HCT116 (cell line): ENCODE measurements around the gene ACSL6. TPM values are rescaled to one million over a fixed set of nuclear protein-coding genes. Genes with fewer than 3 reads are reported as not detected.

Experiments
- ATAC-seq: fragments of 200-7000 bp; cut with Tn5 transposase; 2 replicates; pipeline ENCODE4 v1.9.1; 2020; ENCODE audit warnings: mild to moderate bottlenecking, moderate library complexity
- BruUV-seq: library from RNA; stranded (reverse); fragments of 400-500 nt; replicated peaks from 2 replicates; lab custom pipeline; 2021; lab: Mats Ljungman, UMichigan
- CTCF ChIA-PET: fragments of 300-600 bp; sonication (Branson Sonifier 250); formaldehyde crosslinking; loops from one replicate; lab custom pipeline; 2021; ENCODE audit warnings: antibody characterized with exemption; lab: Charles Lee
- POLR2A ChIA-PET: fragments of 300-600, 350-600 bp; sonication (Branson Sonifier 250); formaldehyde crosslinking; loops from one replicate; lab custom pipeline; 2021; ENCODE audit warnings: antibody characterized with exemption; lab: Charles Lee
- RAD21 ChIA-PET, 2 experiments: fragments of 300-600 bp; sonication (Branson Sonifier 250); formaldehyde crosslinking; loops; one replicate each; lab custom pipeline; 2023; ENCODE audit warnings: low total read pairs in 2 of 2; ENCODE audit not compliant: uncharacterized antibody in 2 of 2, unreplicated experiment in 2 of 2, low non-redundant PET in 1 of 2; lab: Charles Lee
- DNase-seq: peaks from one replicate; pipeline ENCODE4 v3.0.0-alpha.2; 2010; ENCODE audit warnings: low read depth, low spot score
- H2AFZ ChIP-seq: fragments of 200-600 bp; shearing (Covaris generic), sonication (generic); 2 replicates; pipeline ENCODE4 v1.6.1; 2017; ENCODE audit warnings: low read depth, mixed run types, mixed read lengths, antibody characterized with exemption, low read length; ENCODE audit not compliant: poor library complexity, severe bottlenecking
- H3K27ac ChIP-seq: 2 replicates; pipeline ENCODE4 v1.5.1; 2012; ENCODE audit warnings: low read depth, low read length
- H3K27me3 ChIP-seq: fragments of 200-600 bp; sonication (generic); 2 replicates; pipeline ENCODE4 v1.6.1; 2016; ENCODE audit warnings: mixed run types, low read length, mixed read lengths; ENCODE audit not compliant: insufficient read depth
- H3K36me3 ChIP-seq, 2 experiments: fragments of 200-500 bp in 1 of 2; fragments of 200-600 bp in 1 of 2; sonication (Bioruptor generic) in 1 of 2; sonication (generic) in 1 of 2; 2 replicates each; pipeline versions ENCODE4 v1.5.1 to v1.6.1; 2014 to 2016; ENCODE audit warnings: low read length in 2 of 2, inconsistent platforms in 1 of 2, mixed read lengths in 1 of 2, mixed run types in 1 of 2; ENCODE audit not compliant: insufficient read depth in 2 of 2, control insufficient read depth in 1 of 2
- H3K4me1 ChIP-seq, 2 experiments: fragments of 200-600 bp in 1 of 2; sonication (generic) in 1 of 2; 2 replicates each; pipeline versions ENCODE4 v1.5.1 to v1.6.1; 2012 to 2017; ENCODE audit warnings: low read length in 2 of 2, inconsistent platforms in 1 of 2, mild to moderate bottlenecking in 1 of 2, mixed read lengths in 1 of 2, mixed run types in 1 of 2, moderate library complexity in 1 of 2; ENCODE audit not compliant: insufficient read depth in 2 of 2, control insufficient read depth in 1 of 2
- H3K4me2 ChIP-seq: fragments of 200-600 bp; sonication (generic); 2 replicates; pipeline ENCODE4 v1.6.1; 2017; ENCODE audit warnings: mixed run types, low read length, mixed read lengths
- H3K4me3 ChIP-seq, 2 experiments: fragments of 200-600 bp in 1 of 2; sonication (generic) in 1 of 2; replicated peaks in 1 of 2; 2 replicates each; pipeline ENCODE4 v1.5.1; 2011 to 2016; ENCODE audit warnings: low read length in 2 of 2, control low read depth in 1 of 2, low read depth in 1 of 2, mild to moderate bottlenecking in 1 of 2, mixed read lengths in 1 of 2, mixed run types in 1 of 2
- H3K79me2 ChIP-seq: fragments of 200-600 bp; sonication (generic); 2 replicates; pipeline ENCODE4 v1.6.1; 2017; ENCODE audit warnings: mild to moderate bottlenecking, mixed run types, low read length, moderate library complexity, mixed read lengths; ENCODE audit not compliant: insufficient read depth
- H3K9ac ChIP-seq: fragments of 200-600 bp; sonication (generic); 2 replicates; pipeline ENCODE4 v1.6.1; 2016; ENCODE audit warnings: low read length, mixed read lengths
- H3K9me2 ChIP-seq: fragments of 200-600 bp; sonication (generic), shearing (Covaris generic); 2 replicates; pipeline ENCODE4 v1.6.1; 2017; ENCODE audit warnings: mixed run types, mild to moderate bottlenecking, moderate library complexity; ENCODE audit not compliant: insufficient read depth
- H3K9me3 ChIP-seq, 2 experiments: fragments of 200-500 bp in 1 of 2; fragments of 200-600 bp in 1 of 2; sonication (Bioruptor generic) in 1 of 2; sonication (generic) in 1 of 2; 2 replicates each; pipeline ENCODE4 v1.6.1; 2014 to 2017; ENCODE audit warnings: low read length in 2 of 2, mixed read lengths in 2 of 2, inconsistent platforms in 1 of 2, low read depth in 1 of 2, mild to moderate bottlenecking in 1 of 2, mixed run types in 1 of 2, moderate library complexity in 1 of 2; ENCODE audit not compliant: control insufficient read depth in 1 of 2, insufficient read depth in 1 of 2
- H4K20me1 ChIP-seq: fragments of 200-600 bp; sonication (generic), shearing (Covaris generic); 2 replicates; pipeline ENCODE4 v1.6.1; 2017; ENCODE audit warnings: mixed run types, mild to moderate bottlenecking, moderate library complexity; ENCODE audit not compliant: insufficient read depth
- CEBPB ChIP-seq: IDR thresholded peaks from 2 replicates; pipeline ENCODE4 v1.6.1; 2012; ENCODE audit warnings: low read depth
- EGR1 ChIP-seq: IDR thresholded peaks from 2 replicates; pipeline ENCODE4 v1.6.1; 2012; ENCODE audit warnings: low read depth
- EZH2 ChIP-seq: fragments of 200-600 bp; sonication (generic); IDR thresholded peaks from 2 replicates; pipeline ENCODE4 v1.6.1; 2017; ENCODE audit warnings: antibody characterized with exemption, mixed run types
- EZH2phosphoT487 ChIP-seq: fragments of 200-600 bp; IDR thresholded peaks from 2 replicates; pipeline ENCODE4 v1.6.1; 2018; ENCODE audit warnings: antibody characterized with exemption, borderline replicate concordance
- FOSL1 ChIP-seq: IDR thresholded peaks from 2 replicates; pipeline ENCODE4 v1.6.1; 2012; ENCODE audit warnings: low read depth
- JUND ChIP-seq: IDR thresholded peaks from 2 replicates; pipeline ENCODE4 v1.6.1; 2012
- POLR2A ChIP-seq: IDR thresholded peaks from 2 replicates; pipeline ENCODE4 v1.7.0; 2011; ENCODE audit warnings: borderline replicate concordance; ENCODE audit not compliant: insufficient read depth, insufficient read length; ENCODE audit errors: extremely low read depth
- POLR2AphosphoS5 ChIP-seq: IDR thresholded peaks from 2 replicates; pipeline ENCODE4 v1.6.1; 2011; ENCODE audit warnings: mild to moderate bottlenecking, low read depth, low read length, moderate library complexity
- RAD21 ChIP-seq: IDR thresholded peaks from 2 replicates; pipeline ENCODE4 v1.6.1; 2012; ENCODE audit warnings: low read depth, mild to moderate bottlenecking
- SRF ChIP-seq: IDR thresholded peaks from 2 replicates; pipeline ENCODE4 v1.6.1; 2012; ENCODE audit warnings: low read depth
- YY1 ChIP-seq: IDR thresholded peaks from 2 replicates; pipeline ENCODE4 v1.6.1; 2011; ENCODE audit warnings: low read length, low read depth, moderate library complexity, mild to moderate bottlenecking; ENCODE audit not compliant: insufficient replicate concordance; ENCODE audit errors: extremely low read depth
- ZNF274 ChIP-seq: fragments of 200-500 bp; sonication (Bioruptor generic); IDR thresholded peaks from 2 replicates; pipeline ENCODE4 v1.6.1; 2014; ENCODE audit warnings: mild to moderate bottlenecking, low read depth, low read length, inconsistent platforms
- intact Hi-C: fragments of 100-400 bp; cut with micrococcal nuclease; formaldehyde crosslinking; loops from 2 replicates; pipeline ENCODE4 v1.10.0; 2022
- total RNA-seq: library from RNA; stranded (reverse); gene quantifications from one replicate; pipeline ENCODE4 v1.2.1, GENCODE V29; 2021; ENCODE audit not compliant: unreplicated experiment
- TF ChIP-seq, protein P1 (sequence below): IDR thresholded peaks from 2 replicates; pipeline ENCODE4 v1.6.1; 2012

The ACSL6 gene
- total RNA-seq, 1 experiment from 2014 or later: 2.3 TPM

DNA sequence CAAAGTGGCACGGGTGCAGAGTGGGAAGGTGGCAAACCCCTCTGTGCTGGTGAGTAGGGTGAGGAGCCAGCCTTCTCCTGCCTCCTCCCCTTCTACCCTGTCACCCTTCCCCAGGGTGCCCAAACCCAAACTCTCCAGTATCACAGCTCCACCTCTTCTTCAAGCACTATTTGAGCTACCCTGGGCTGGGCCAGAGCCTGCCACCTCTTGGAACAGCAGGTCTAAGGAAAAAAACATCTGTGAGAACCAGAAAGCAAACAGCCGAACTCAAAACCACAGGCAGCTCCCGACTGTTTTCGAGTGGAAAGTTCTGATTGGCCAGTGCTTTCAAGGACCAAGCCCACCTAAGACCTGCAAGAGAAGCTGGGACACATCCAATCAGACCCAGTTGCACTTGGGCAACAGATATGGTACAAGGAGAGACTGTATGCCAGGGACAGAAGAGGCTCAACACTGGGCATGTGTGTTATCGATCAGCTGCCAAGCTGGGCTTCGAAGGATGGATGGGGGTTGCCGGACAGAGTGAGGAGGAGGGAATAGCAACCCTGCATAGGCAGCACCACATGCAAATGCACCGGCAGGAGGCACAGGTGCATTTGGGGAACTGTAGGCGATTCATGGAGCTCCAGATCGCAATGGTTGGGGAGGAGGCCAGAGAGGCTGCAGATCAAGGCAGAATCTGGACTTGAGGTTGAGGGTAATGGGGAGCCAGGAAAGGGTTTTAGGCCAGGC lies 19.7 kb downstream of the ACSL6 start:
- TF ChIP-seq, protein P1, sequence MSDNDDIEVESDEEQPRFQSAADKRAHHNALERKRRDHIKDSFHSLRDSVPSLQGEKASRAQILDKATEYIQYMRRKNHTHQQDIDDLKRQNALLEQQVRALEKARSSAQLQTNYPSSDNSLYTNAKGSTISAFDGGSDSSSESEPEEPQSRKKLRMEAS: no peak
- TF ChIP-seq YY1 (no peak), EGR1 (no peak), SRF (no peak), FOSL1 (no peak)
- no peak overlapping the region for H3K4me2 ChIP-seq
- no peaks in the 10 kb centered on the region for H3K9me2 ChIP-seq
- ATAC-seq: no peak
- ChIA-PET RAD21 (no interaction called here), POLR2A (no interaction called here), CTCF (no interaction called here)
- no peaks in the 10 kb centered on the region for H3K27me3 ChIP-seq
- no TSS peak for BruUV-seq
- H3K27ac ChIP-seq: no peak overlapping the region
- H3K9me3 ChIP-seq: no peaks in the 10 kb centered on the region
- no peaks in the 10 kb centered on the region for H3K36me3 ChIP-seq
- no peak for DNase-seq
- H2AFZ ChIP-seq: no peak overlapping the region
- H3K4me3 ChIP-seq: no peak overlapping the region
- H3K4me1 ChIP-seq: no peaks in the 10 kb centered on the region
- no peaks in the 10 kb centered on the region for H3K79me2 ChIP-seq
- H3K9ac ChIP-seq: no peak overlapping the region
- intact Hi-C loops: no loop called here
- H4K20me1 ChIP-seq: no peaks in the 10 kb centered on the region

DNA sequence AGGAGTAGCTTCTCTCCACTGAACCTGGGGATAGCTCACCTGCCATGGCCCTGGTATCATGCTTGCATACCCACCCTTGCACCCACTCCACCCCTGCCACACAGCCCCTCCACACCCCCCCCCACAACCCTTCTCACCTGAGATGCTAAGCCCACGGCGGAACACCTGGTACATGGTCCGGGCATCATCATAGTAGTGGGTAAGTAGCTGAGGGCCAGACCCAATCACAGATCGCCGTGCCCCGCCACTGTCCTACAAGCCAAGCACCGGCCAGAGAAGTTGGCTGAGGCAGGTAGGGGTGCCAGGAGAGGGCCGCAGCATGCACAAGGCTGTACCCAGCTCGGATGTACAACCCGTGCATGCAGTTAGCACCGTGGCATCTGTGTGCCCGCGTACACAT lies 20.7 kb downstream of the ACSL6 start:
- no TSS peak for BruUV-seq
- RAD21 ChIA-PET: no interaction called here
- no peak for TF ChIP-seq RAD21
- TF ChIP-seq JUND: no peak
- TF ChIP-seq ZNF274: no peak
- TF ChIP-seq EZH2phosphoT487: no peak
- TF ChIP-seq CEBPB: no peak
- no peak for TF ChIP-seq SRF
- TF ChIP-seq, protein P1: no peak
- no peak for TF ChIP-seq EZH2
- no peak for TF ChIP-seq EGR1
- TF ChIP-seq POLR2AphosphoS5: no peak
- TF ChIP-seq POLR2A: no peak
- TF ChIP-seq, all 23 proteins: peak for 0
- Histone ChIP-seq H3K9me2 (no peaks in the 10 kb centered on the region), H3K4me2 (no peak overlapping the region), H3K4me3 (no peak overlapping the region), H4K20me1 (no peaks in the 10 kb centered on the region), H3K4me1 (no peaks in the 10 kb centered on the region), H2AFZ (no peak overlapping the region), H3K9me3 (no peaks in the 10 kb centered on the region), H3K27ac (no peak overlapping the region), H3K9ac (no peak overlapping the region), H3K27me3 (no peaks in the 10 kb centered on the region), H3K79me2 (no peaks in the 10 kb centered on the region), H3K36me3 (no peaks in the 10 kb centered on the region)
- intact Hi-C loops: no loop called here
- POLR2A ChIA-PET: no interaction called here
- CTCF ChIA-PET: no interaction called here
- ATAC-seq (no peak), DNase-seq (no peak)
